OCI-LY7 (cell line): ENCODE measurements around the gene ZFP36L2.

ENCODE experiments used
- CTCF ChIP-seq: fragments of 200-600 bp; sonication (generic); conservative IDR thresholded peaks from 2 replicates; pipeline ENCODE4 v1.5.1; 2014; ENCODE audit warnings: mild to moderate bottlenecking, antibody characterized with exemption, low read length, moderate library complexity, mixed read lengths
- EZH2phosphoT487 ChIP-seq: fragments of 200-600 bp; sonication (generic); IDR thresholded peaks from 2 replicates; pipeline ENCODE4 v1.6.1; 2018; ENCODE audit warnings: low read depth, borderline replicate concordance, mild to moderate bottlenecking, mixed run types, antibody characterized with exemption, low read length, moderate library complexity, mixed read lengths

- TF ChIP-seq CTCF, result no peak
- no peak for TF ChIP-seq EZH2phosphoT487
Observed at GRCh38 chr2:43190311-43191052, 35.9 kb downstream of the ZFP36L2 start.
